Activated CD4-positive, alpha-beta T cell treated with anti-CD3 and anti-CD28 coated beads for 36 hours (primary cell): ENCODE results near the gene IGSF6. TPM values are rescaled to one million over a fixed set of nuclear protein-coding genes. Genes with fewer than 3 reads are reported as not detected.
"Not testable (repeated sequence)": the region's sequence is repeated elsewhere in the genome, so short reads cannot be mapped to it uniquely, and the experiment has no call there.

ENCODE experiments used
- ATAC-seq: fragments of 200-7000 bp; cut with Tn5 transposase; one replicate; pipeline ENCODE4 v1.10.0; 2021; ENCODE audit warnings: mild to moderate bottlenecking, moderate library complexity
- CTCF ChIA-PET: fragments of 350-600 bp; sonication (Branson Sonifier 250); formaldehyde crosslinking; loops from one replicate; lab custom pipeline; 2021; ENCODE audit warnings: antibody characterized with exemption; lab: Charles Lee
- POLR2A ChIA-PET: fragments of 350-600 bp; sonication (Branson Sonifier 250); formaldehyde crosslinking; loops from one replicate; lab custom pipeline; 2021; ENCODE audit warnings: antibody characterized with exemption, inconsistent platforms; lab: Charles Lee
- DNase-seq: peaks from one replicate; pipeline ENCODE4 v3.0.0-alpha.2; 2020
- H3K27ac Mint-ChIP-seq: one replicate; pipeline ENCODE4 v1.8.0; 2021; ENCODE audit warnings: mixed read lengths
- H3K27me3 Mint-ChIP-seq: one replicate; pipeline ENCODE4 v1.8.0; 2021; ENCODE audit warnings: mixed read lengths
- H3K36me3 Mint-ChIP-seq: one replicate; pipeline ENCODE4 v1.8.0; 2021; ENCODE audit warnings: low read depth, mixed read lengths
- H3K4me1 Mint-ChIP-seq: one replicate; pipeline ENCODE4 v1.8.0; 2021; ENCODE audit warnings: mixed read lengths
- H3K4me3 Mint-ChIP-seq: one replicate; pipeline ENCODE4 v1.8.0; 2021; ENCODE audit warnings: mild to moderate bottlenecking, moderate library complexity, mixed read lengths
- H3K9me3 Mint-ChIP-seq: one replicate; pipeline ENCODE4 v1.8.0; 2021; ENCODE audit warnings: low read depth, mixed read lengths
- intact Hi-C, 2 experiments: fragments of 100-400 bp; cut with DNase I in 1 of 2; cut with micrococcal nuclease in 1 of 2; formaldehyde crosslinking; loops; one replicate each; pipeline versions ENCODE4 v1.14.2 to v1.15.1; 2022 to 2024; cut with DNase I, micrococcal nuclease
- total RNA-seq, 2 experiments: library from RNA; stranded (reverse); gene quantifications; one replicate each; pipeline ENCODE4 v1.2.3, GENCODE V29; 2021

The IGSF6 gene
- total RNA-seq, result under 1 TPM; 0.11 to 0.14 TPM

- Mint-ChIP-seq H3K27me3 (no peaks in the 10 kb centered on the region), H3K36me3 (peaks cover 7% of the 10 kb centered on the region), H3K4me1 (peaks cover 49% of the 10 kb centered on the region), H3K4me3 (no peak within 1 kb of the TSS), H3K27ac (peak within 1 kb of the TSS; percentile 5), H3K9me3 (no peaks in the 10 kb centered on the region)
- CTCF ChIA-PET, result interaction anchor here (0.7 to 1.3 kb wide), 2 partner anchors 56 to 58 kb away, joined by 3 to 6 read pairs; no protein-coding TSS in a partner anchor
- intact Hi-C loops, result no loop called here
- ATAC-seq, result no peak
- POLR2A ChIA-PET, result no interaction called here
- no peak for DNase-seq
These were observed at the start of gene IGSF6 for GRCh38 chr16:21652453-21652852. TSS of gene IGSF6 (minus strand) at chr16:21652608. CDS start at chr16:21652598, 10 bp downstream.

GRCh38 chr16:21701271-21701670 lies 48.9 kb upstream of the IGSF6 start:
- intact Hi-C loops, result no loop called here
- peaks cover 1% of the 10 kb centered on the region for H3K27me3 Mint-ChIP-seq

GRCh38 chr16:21698169-21699032 lies 46.0 kb upstream of the IGSF6 start:
- no peak for ATAC-seq
- CTCF ChIA-PET, result interaction anchor here (0.7 to 2.8 kb wide), 5 partner anchors 10 to 114 kb away, joined by 3 to 10 read pairs (median 3); no protein-coding TSS in a partner anchor
- no peak overlapping the region for H3K4me3 Mint-ChIP-seq
- no peak for DNase-seq
- POLR2A ChIA-PET, result no interaction called here
- no peaks in the 10 kb centered on the region for H3K36me3 Mint-ChIP-seq
- no peaks in the 10 kb centered on the region for H3K4me1 Mint-ChIP-seq
- H3K9me3 Mint-ChIP-seq, result no peaks in the 10 kb centered on the region
- H3K27me3 Mint-ChIP-seq, result peaks cover 1% of the 10 kb centered on the region
- intact Hi-C loops, result no loop called here
- no peak overlapping the region for H3K27ac Mint-ChIP-seq

More at GRCh38 chr16:21701271-21701670, 48.9 kb upstream of the IGSF6 start:
- Mint-ChIP-seq H3K4me1 (no peaks in the 10 kb centered on the region), H3K9me3 (no peaks in the 10 kb centered on the region), H3K4me3 (no peak overlapping the region), H3K36me3 (no peaks in the 10 kb centered on the region), H3K27ac (no peak overlapping the region)
- no peak for DNase-seq
- POLR2A ChIA-PET, result interaction anchor here (0.5 to 0.6 kb wide), 2 partner anchors 133 to 141 kb away, joined by 5 read pairs; no protein-coding TSS in a partner anchor
- ATAC-seq, result peak; percentile 39
- CTCF ChIA-PET, result interaction anchor here (1.2 to 1.5 kb wide), 3 partner anchors 9 to 120 kb away, joined by 3 to 9 read pairs (median 6); no protein-coding TSS in a partner anchor

GRCh38 chr16:21697032-21697431 lies 44.6 kb upstream of the IGSF6 start:
- Mint-ChIP-seq H3K4me3 (no peak overlapping the region), H3K27me3 (peaks cover 4% of the 10 kb centered on the region), H3K9me3 (no peaks in the 10 kb centered on the region), H3K27ac (no peak overlapping the region), H3K36me3 (no peaks in the 10 kb centered on the region), H3K4me1 (no peaks in the 10 kb centered on the region)
- DNase-seq (no peak), ATAC-seq (no peak)
- POLR2A ChIA-PET, result no interaction called here
- intact Hi-C loops, result no loop called here
- CTCF ChIA-PET, result interaction anchor here (0.8 to 2.8 kb wide), 4 partner anchors 11 to 40 kb away, joined by 4 to 10 read pairs (median 5); no protein-coding TSS in a partner anchor

GRCh38 chr16:21694609-21695008 lies 42.2 kb upstream of the IGSF6 start:
- POLR2A ChIA-PET, result no interaction called here
- CTCF ChIA-PET, result interaction anchor here (0.6 to 3.5 kb wide), 5 partner anchors 14 to 1365 kb away, joined by 3 to 16 read pairs (median 5); partner anchors contain the start of gene OTOA
- no peaks in the 10 kb centered on the region for H3K4me1 Mint-ChIP-seq

GRCh38 chr16:21690967-21691366 lies 38.6 kb upstream of the IGSF6 start:
- ATAC-seq, H3K27ac Mint-ChIP-seq, H3K27me3 Mint-ChIP-seq, CTCF ChIA-PET, H3K9me3 Mint-ChIP-seq, H3K36me3 Mint-ChIP-seq, intact Hi-C loops, DNase-seq, POLR2A ChIA-PET, H3K4me1 Mint-ChIP-seq, H3K4me3 Mint-ChIP-seq: not testable (repeated sequence)

More at GRCh38 chr16:21694609-21695008, 42.2 kb upstream of the IGSF6 start:
- Mint-ChIP-seq H3K27me3 (peaks cover 4% of the 10 kb centered on the region), H3K27ac (no peak overlapping the region), H3K4me3 (no peak overlapping the region), H3K9me3 (no peaks in the 10 kb centered on the region), H3K36me3 (no peaks in the 10 kb centered on the region)
- intact Hi-C loops, result no loop called here
- ATAC-seq, result no peak
- DNase-seq, result no peak

GRCh38 chr16:21689107-21689506 lies 36.7 kb upstream of the IGSF6 start:
- Mint-ChIP-seq H3K4me3 (no peak overlapping the region), H3K27me3 (peaks cover 2% of the 10 kb centered on the region), H3K4me1 (no peaks in the 10 kb centered on the region), H3K36me3 (no peaks in the 10 kb centered on the region), H3K9me3 (no peaks in the 10 kb centered on the region), H3K27ac (no peak overlapping the region)
- intact Hi-C loops, result no loop called here
- ATAC-seq (no peak), DNase-seq (no peak)
- POLR2A ChIA-PET, result no interaction called here
- CTCF ChIA-PET, result interaction anchor here (0.6 kb wide), 1 partner anchor 1286 kb away, joined by 5 read pairs; no protein-coding TSS in a partner anchor

- intact Hi-C loops, result no loop called here
- CTCF ChIA-PET, result interaction anchor here (0.6 to 3.4 kb wide), 8 partner anchors 10 to 1805 kb away, joined by 3 to 22 read pairs (median 6); no protein-coding TSS in a partner anchor
These were observed 32.6 kb upstream of the IGSF6 start for GRCh38 chr16:21685034-21685455.

GRCh38 chr16:21684199-21684598 lies 31.8 kb upstream of the IGSF6 start:
- ChIA-PET POLR2A (no interaction called here), CTCF (interaction anchor here (0.6 to 3.4 kb wide), 8 partner anchors 13 to 1049 kb away, joined by 3 to 22 read pairs (median 6); no protein-coding TSS in a partner anchor)
- no peak overlapping the region for H3K27ac Mint-ChIP-seq
- peaks cover 3% of the 10 kb centered on the region for H3K27me3 Mint-ChIP-seq
- intact Hi-C loops, result no loop called here
- no peaks in the 10 kb centered on the region for H3K4me1 Mint-ChIP-seq
- H3K4me3 Mint-ChIP-seq, result no peak overlapping the region
- DNase-seq (peak; percentile 70), ATAC-seq (no peak)
- no peaks in the 10 kb centered on the region for H3K36me3 Mint-ChIP-seq
- H3K9me3 Mint-ChIP-seq, result no peaks in the 10 kb centered on the region

More at GRCh38 chr16:21685034-21685455, 32.6 kb upstream of the IGSF6 start:
- Mint-ChIP-seq H3K36me3 (no peaks in the 10 kb centered on the region), H3K4me1 (no peaks in the 10 kb centered on the region), H3K4me3 (no peak overlapping the region), H3K27me3 (peaks cover 3% of the 10 kb centered on the region), H3K27ac (no peak overlapping the region), H3K9me3 (no peaks in the 10 kb centered on the region)
- POLR2A ChIA-PET, result interaction anchor here (0.7 kb wide), 1 partner anchor 28 kb away, joined by 3 read pairs; no protein-coding TSS in a partner anchor
- no peak for ATAC-seq
- no peak for DNase-seq

GRCh38 chr16:21683184-21683583 lies 30.8 kb upstream of the IGSF6 start:
- ATAC-seq, result no peak
- no peak for DNase-seq
- POLR2A ChIA-PET, result no interaction called here
- H3K9me3 Mint-ChIP-seq, result no peaks in the 10 kb centered on the region
- no peaks in the 10 kb centered on the region for H3K4me1 Mint-ChIP-seq
- H3K36me3 Mint-ChIP-seq, result no peaks in the 10 kb centered on the region
- no peak overlapping the region for H3K27ac Mint-ChIP-seq
- H3K27me3 Mint-ChIP-seq, result peaks cover 7% of the 10 kb centered on the region
- no peak overlapping the region for H3K4me3 Mint-ChIP-seq
- intact Hi-C loops, result no loop called here
- CTCF ChIA-PET, result interaction anchor here (1.2 to 3.4 kb wide), 5 partner anchors 17 to 26 kb away, joined by 3 to 22 read pairs (median 9); no protein-coding TSS in a partner anchor

- H3K27me3 Mint-ChIP-seq, H3K36me3 Mint-ChIP-seq, H3K9me3 Mint-ChIP-seq, H3K4me3 Mint-ChIP-seq, CTCF ChIA-PET, ATAC-seq, DNase-seq, intact Hi-C loops, H3K4me1 Mint-ChIP-seq, POLR2A ChIA-PET, H3K27ac Mint-ChIP-seq: not testable (repeated sequence)
These were observed 28.3 kb upstream of the IGSF6 start for GRCh38 chr16:21680714-21681113.
